ENCODE data around the gene JAKMIP1.

DNA sequence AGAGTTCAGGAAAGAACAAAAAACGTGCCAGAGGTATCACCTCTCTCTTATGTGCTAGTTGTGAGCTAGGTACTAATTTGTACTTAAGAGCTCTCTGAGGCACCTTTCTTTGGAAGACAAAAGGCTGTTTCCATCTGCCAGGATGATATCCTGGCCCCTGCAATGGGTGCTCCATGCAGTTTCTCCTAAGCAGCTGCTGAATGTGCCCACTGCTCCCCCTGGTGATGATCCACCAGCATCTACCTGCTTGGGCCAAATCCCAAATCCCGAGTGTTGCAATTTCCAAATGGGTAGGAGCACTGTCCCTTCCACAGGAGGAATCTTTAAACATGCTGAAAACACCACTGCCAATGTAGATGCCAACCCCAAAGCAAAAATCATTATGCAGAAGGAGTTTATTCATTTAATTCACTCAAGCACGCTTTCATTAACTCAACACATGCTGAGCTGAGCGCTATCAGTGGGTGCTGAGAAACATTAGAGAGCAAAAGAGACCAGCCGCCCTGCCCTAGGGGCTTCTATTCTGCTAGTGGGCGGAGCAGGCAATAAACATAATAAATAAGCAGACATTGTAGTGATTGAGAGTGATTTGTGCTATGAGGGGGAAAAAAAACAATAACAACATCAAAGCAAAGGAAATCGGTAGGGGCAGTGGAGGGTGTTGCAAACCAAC is 112.5 kb downstream of the JAKMIP1 start:
- TF ChIP-seq, protein P1, sequence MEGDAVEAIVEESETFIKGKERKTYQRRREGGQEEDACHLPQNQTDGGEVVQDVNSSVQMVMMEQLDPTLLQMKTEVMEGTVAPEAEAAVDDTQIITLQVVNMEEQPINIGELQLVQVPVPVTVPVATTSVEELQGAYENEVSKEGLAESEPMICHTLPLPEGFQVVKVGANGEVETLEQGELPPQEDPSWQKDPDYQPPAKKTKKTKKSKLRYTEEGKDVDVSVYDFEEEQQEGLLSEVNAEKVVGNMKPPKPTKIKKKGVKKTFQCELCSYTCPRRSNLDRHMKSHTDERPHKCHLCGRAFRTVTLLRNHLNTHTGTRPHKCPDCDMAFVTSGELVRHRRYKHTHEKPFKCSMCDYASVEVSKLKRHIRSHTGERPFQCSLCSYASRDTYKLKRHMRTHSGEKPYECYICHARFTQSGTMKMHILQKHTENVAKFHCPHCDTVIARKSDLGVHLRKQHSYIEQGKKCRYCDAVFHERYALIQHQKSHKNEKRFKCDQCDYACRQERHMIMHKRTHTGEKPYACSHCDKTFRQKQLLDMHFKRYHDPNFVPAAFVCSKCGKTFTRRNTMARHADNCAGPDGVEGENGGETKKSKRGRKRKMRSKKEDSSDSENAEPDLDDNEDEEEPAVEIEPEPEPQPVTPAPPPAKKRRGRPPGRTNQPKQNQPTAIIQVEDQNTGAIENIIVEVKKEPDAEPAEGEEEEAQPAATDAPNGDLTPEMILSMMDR (IDR thresholded peaks at IDR 0.05) = peak in 2 of 4 experiments; percentile 31 to 65
- TF ChIP-seq POLR2A (IDR thresholded peaks at IDR 0.05) = no peak
- no peak for TF ChIP-seq POLR2AphosphoS5 (IDR thresholded peaks at IDR 0.05)
- no peak for TF ChIP-seq EP300 (IDR thresholded peaks at IDR 0.05)
